HG03103 (cell line): ENCODE measurements around the gene NAV1.
"Not testable (repeated sequence)": the region's sequence is repeated elsewhere in the genome, so short reads cannot be mapped to it uniquely, and the experiment has no call there.

Source experiments
- ATAC-seq: cut with Tn5 transposase; IDR thresholded peaks from one replicate; pipeline ENCODE4 v1.9.1; 2021; ENCODE audit warnings: low read depth; ENCODE audit not compliant: unreplicated experiment

NAV1 gene

DNA sequence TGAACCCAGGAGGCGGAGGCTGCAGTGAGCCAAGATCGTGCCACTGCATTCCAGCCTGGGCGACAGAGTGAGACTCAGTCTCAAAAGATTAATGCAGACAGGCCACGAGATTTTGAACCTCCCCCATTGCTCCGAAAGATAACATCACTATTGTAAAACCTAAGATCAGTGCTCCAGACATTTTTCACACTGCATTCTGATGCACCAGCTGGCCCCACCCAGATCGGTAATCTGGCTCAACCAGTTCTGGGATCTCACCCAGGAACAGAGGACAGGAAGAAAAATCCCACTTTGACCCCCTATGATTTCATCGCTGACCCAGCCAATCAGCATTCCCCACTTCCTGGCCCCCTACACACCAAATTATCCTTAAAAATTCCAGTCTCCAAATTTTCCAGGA is 21.3 kb upstream of the NAV1 start:
- no peak for ATAC-seq

DNA sequence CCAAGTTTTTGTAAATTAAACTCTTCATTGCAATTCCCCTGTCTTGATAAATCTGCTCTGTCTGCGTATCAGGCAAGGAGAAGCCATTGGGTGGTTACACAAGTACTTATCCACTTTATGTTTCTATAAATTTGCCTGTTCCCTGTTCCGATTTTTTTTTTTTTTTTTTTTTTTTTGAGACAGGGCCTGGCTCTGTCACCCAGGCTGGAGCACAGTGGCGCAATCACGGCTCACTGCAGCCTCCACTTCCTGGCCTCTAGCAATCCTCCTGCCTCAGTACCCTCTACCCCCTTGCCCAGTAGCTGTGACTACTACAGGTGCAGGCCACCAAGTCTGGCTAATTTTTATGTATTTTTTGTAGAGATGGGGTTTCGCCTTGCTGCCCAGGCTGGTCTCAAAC is 20.9 kb upstream of the NAV1 start:
- ATAC-seq, result no peak

DNA sequence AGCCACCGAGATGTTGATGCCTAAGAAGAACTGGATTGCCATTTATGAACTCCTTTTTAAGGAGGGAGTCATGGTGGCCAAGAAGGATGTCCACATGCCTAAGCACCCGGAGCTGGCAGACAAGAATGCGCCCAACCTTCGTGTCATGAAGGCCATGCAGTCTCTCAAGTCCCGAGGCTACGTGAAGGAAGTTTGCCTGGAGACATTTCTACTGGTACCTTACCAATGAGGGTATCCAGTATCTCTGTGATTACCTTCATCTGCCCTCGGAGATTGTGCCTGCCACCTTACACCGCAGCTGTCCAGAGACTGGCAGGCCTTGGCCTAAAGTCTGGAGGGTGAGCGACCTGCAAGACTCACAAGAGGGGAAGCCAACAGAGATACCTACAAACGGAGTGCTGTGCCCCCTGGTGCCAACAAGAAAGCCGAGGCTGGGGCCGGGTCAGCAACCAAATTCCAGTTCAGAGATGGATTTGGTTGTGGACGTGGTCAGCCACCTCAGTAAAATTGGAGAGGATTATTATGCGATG is 18.8 kb upstream of the NAV1 start:
- ATAC-seq, result not testable (repeated sequence)

DNA sequence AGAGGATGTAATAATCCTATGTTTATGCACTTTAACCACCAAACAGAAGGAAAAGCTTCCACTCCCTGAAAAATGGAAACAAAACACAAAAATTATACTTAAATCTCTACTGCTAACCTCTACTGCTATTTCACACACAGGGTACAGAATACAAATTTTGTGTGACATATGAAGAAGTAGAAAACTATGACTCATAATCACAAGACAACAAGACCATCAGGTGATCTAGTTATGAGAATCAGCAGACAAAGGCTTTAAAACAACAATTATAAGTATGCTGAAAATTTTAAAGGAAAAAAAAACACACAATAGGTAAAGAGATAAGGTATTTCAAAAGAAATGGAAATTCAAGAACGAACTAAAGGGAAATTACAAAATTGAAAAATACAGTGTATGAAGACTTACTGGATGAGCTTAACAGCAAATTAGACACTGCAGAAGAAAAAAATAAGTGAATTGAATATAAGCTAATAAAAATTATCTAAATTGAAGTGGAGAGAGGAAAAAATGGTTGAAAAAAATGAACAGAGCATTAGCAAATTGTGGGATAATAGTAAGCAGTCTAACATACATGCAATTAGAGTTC is 13.6 kb upstream of the NAV1 start:
- ATAC-seq, result no peak

- ATAC-seq, result no peak
These were observed 11.0 kb upstream of the NAV1 start for GRCh38 chr1:201527879-201528278.

DNA sequence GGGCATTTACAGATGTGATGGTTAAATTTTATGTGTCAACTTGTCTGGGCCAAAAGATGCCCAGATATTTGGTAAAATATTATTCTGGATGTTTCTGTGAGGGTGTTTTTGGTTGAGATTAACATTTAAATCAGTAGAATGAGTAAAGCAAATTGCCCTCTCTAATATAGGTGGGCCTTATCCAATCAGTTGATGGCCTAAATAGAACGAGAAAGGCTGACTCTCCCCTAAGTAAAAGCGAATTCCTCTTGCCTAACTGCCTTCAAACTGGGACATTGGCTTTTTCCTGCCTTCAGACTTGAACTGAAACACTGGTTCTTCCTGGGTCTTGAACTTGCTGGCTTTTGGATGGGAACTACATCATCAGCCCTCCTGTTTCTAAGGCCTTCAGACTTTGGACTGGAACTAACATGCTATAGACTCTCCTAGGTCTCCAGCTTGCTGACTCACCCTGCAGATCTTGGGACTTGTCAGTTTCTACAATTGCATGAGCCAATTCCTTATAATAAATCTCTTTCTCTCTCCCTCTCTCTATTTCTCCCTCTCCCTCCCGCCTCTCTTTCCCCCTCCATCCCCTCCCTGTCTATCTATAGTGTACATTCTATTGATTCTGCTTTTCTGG is 10.2 kb upstream of the NAV1 start:
- ATAC-seq, result no peak

DNA sequence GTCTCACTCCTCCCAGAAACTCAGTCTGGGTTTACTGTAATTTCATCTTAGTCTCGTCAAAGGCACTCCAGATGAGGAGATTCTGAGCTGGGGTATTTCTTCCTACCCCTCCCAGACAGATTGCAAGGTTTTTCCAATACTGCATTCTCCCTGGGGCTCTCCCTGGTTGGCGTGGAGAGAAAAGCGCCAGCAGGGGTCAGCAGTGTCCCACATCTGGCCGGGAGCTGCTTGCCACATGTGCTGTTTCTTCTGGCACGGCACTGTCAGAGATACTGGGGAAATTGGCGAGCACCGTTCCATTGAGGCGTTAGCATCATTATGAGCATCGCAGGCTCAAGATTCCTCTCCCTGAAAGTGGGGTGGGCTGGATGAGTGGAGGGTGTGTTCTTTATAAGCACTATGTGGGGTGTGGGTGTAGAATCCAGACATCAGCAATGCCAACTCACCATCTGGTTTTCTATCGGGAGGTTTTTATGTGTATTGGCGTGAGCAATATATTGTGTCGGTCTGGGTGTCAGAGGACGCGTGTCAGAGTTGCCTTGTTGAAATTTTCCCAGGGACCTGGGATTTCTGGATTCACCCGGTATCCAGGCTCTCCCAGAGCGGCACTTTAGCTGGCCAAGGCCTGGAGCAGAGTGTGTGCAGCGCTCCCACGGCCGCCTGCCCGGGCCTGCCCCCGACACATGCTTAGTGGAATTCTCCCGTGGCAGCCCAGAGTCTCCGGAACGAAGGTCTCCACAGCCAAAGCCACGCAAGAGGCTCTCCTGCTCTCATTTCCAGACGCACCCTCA is 8.0 kb upstream of the NAV1 start:
- ATAC-seq, result no peak

- ATAC-seq, result no peak
These were observed 7.1 kb upstream of the NAV1 start for GRCh38 chr1:201531551-201532425.

GRCh38 chr1:201533836-201534235 is 5.1 kb upstream of the NAV1 start:
- ATAC-seq, result no peak

DNA sequence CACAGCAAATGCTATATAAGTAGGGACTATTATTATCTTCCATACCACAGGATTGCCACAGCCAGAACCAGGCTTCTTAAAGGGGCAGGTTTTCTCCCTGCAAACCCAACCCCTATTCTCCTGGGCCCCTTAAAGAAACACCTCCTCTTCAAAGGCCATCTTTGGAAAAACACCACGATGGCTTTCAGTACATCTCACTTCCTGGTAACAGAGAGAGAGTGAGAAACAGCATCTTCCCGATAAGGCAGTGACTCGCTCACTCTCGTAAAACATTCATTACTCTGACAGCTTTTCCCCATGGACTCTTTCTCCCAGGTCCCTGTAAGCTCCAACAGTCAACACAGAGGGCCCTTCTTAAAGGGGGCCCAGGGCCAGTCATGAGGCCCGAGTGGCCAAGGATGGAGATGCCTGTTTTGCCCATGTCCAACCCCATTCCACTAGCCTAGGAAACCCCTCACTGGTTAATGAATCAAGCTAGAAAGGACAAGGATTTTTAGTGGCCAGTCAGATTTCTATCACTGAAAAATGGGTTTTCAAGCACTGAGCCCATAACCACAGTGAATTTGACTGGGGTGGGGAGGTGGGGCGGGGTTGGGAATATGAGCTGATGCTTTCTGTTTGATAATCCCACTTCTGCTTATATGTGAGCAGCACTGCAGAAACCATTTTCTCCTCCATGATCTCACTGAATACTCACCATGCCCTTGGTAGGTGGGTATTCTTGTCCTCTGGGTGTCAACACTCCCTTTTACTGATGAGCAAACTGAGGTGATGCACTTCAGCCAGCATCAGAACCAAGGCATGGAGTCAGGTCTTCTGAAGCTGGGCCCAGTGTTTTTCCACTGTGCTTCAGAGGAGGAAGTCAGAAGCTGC is 3.6 kb upstream of the NAV1 start:
- no peak for ATAC-seq

DNA sequence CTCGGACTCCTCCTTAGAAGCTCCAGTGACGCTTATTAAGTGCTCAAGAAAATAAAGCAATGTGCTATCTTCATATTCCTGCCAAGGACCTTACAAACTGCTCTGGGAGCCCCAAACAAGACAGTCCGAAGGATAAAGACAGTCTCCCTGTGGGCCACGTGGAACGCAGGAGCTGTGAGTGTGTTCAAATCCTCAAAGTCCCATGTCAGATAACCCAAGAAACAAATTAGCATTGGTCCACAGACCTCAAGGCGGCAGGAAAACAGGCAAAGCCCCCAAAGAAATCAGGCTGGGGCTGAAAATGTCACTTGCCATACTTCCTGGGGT is 3.0 kb upstream of the NAV1 start:
- ATAC-seq, result no peak

DNA sequence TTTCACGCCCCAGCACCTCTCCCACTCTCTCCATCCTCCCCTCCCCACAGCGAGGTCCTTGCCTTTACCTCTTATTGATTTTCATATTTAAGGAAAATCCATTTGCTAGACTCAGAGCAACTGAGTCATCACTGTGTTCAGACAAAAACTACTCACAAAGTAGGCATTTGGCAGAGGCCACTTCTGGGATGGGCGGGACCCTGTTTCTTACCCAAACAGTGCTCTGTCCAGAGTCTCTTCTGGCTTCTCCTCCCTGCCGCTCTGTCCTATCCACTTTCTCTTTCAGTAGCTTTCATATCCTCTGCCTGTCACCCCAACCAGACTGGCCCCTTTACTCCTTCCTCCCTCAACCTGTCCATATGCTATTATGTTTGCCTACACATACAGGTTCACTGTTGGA is 2.4 kb upstream of the NAV1 start:
- ATAC-seq, result no peak

DNA sequence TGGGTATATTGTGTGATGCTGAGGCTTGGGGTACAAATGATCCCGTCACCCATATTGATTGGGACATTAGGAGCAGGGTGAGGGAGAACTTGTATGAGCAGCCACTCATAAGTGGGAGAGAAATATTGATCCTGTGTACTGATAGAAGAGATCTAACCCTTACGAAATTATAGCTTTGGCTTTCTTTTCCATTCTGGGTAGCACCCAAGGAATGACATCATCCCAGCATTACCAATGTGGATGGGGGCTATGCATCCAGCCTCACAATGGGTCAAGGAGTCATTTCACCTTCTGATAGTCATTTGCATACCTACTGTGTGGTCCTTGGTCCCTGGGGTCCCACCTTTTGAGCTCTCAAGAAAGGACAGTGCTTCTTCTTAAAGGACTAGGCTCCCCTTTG is 1.9 kb upstream of the NAV1 start:
- ATAC-seq, result no peak

DNA sequence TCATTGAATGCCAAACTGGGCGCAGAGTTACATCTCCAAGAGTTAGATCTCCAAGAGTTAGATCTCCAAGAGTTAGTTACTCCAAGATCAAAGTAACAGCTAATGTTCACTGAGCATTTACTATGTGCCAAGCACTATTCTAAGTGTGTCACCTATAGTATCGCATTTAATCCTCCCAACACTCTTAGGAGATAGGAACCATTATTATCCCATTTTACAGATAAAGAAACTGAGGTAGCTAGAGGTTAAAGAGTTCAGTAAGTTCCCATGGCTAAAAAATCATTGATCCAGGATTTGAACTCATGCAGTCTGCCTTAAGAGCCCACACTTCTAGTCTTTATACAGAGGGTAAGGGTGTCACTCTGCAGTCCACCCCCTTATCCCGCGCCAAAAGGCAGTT is 1.5 kb upstream of the NAV1 start:
- ATAC-seq, result no peak

DNA sequence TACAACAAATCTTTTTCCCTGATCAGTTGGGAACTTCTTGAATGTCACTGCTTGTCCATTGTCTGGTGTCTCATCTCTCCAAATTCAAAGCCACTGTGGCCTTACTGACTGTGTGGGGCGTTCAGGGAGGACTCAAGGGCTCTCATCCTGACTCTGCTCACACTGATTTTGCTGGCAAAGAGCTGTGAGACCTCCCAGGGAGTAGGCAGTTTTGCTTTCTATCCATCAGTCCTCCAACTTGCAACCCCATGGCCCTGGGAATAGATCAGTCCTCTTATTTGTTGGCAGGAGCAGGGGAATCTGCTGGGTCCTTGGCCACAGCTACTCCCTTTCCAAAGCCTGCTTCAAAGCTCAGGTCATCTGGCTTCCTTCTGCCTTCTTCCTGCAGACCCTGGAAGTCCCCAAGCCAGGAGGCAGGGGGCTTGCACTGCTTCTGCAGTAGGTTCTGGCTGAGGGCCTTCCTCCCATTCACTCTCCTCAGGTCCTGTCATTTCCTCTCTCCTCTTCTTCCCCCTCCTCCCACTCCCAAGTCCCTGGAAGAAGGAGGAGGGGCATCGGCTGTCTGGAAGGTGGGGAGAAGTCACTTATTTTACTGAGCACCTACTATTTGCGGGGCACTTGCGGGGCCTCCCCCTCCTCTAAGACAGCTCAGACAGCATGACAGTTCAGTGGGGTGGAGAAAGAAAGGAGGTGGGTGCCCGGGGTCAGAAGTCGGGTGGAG is 876 bp upstream of the NAV1 start:
- no peak for ATAC-seq

- ATAC-seq, result no peak
These were observed 869 bp downstream of the NAV1 start for GRCh38 chr1:201539561-201540431.

DNA sequence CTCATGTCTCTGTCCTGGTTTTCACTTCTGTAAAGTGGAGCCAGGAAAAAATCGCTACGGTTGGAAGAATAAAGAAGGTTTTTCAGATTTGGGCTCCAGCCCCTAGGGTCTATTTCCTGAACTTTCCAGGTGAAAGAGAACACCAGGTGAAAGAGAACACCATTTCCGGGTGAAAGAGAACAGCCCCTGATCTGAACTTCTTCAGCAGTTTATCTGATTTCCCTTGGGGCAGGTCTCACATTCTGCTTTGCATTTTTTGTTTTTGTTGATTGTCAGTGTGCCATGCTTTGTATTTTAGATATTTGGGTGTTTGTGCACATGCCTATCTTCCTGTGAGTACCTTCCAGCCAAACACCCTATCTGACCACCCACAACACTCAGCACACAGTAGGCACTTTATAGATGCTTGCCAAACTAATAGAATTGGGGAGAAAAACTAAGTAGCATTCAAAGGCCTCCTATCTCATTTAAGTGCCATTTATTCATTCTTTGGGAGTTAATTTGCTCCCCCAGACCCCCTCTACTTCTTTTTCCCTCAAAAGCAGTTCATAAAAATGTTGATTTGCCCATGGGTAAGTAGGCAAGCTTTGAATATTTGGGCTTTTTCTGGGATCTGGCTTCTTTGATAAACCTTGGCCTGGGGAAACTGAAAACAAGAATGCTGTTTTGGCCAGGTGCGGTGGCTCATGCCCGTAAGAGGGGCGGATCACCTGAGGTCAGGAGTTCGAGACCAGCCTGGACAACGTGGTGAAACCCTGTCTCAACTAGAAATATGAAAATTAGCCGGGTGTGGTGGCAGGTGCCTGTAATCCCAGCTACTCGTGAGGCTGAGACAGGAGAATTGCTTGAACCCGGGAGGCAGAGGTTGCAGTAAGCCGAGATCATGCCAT is 2.2 kb downstream of the NAV1 start:
- ATAC-seq, result no peak
